IgD-negative memory B cell (primary cell): ENCODE data around the gene PLEKHA6. TPM values are rescaled to one million over a fixed set of nuclear protein-coding genes. Genes with fewer than 3 reads are reported as not detected.

Experiments
- H3K27ac Mint-ChIP-seq, 3 donors: one replicate each; pipeline ENCODE4 v1.8.0; 2020 to 2022; ENCODE audit warnings: mild to moderate bottlenecking in 3 of 3, mixed read lengths in 3 of 3, moderate library complexity in 1 of 3
- H3K27me3 Mint-ChIP-seq: one replicate; pipeline ENCODE4 v1.8.0; 2021; ENCODE audit warnings: mixed read lengths
- H3K36me3 Mint-ChIP-seq: one replicate; pipeline ENCODE4 v1.8.0; 2020; ENCODE audit warnings: mild to moderate bottlenecking, mixed read lengths
- H3K4me1 Mint-ChIP-seq, 3 donors: one replicate each; pipeline ENCODE4 v1.8.0; 2020 to 2022; ENCODE audit warnings: mixed read lengths in 3 of 3, mild to moderate bottlenecking in 1 of 3
- H3K4me3 Mint-ChIP-seq, 4 donors: one replicate each; pipeline ENCODE4 v1.8.0; 2020 to 2022; ENCODE audit warnings: mild to moderate bottlenecking in 4 of 4, mixed read lengths in 4 of 4, moderate library complexity in 3 of 4
- H3K9me3 Mint-ChIP-seq, 3 donors: one replicate each; pipeline ENCODE4 v1.8.0; 2020 to 2021; ENCODE audit warnings: mixed read lengths in 3 of 3, mild to moderate bottlenecking in 1 of 3
- polyA plus RNA-seq: library from polyadenylated mRNA; unstranded; fragments of 300-500 nt; fragmentation: Illumina TruSeq; gene quantifications from one replicate; pipeline ENCODE4 v1.2.3, GENCODE V29; 2021

The PLEKHA6 gene
- polyA plus RNA-seq, 1 donor from 2014 or later = 0.11 TPM

DNA sequence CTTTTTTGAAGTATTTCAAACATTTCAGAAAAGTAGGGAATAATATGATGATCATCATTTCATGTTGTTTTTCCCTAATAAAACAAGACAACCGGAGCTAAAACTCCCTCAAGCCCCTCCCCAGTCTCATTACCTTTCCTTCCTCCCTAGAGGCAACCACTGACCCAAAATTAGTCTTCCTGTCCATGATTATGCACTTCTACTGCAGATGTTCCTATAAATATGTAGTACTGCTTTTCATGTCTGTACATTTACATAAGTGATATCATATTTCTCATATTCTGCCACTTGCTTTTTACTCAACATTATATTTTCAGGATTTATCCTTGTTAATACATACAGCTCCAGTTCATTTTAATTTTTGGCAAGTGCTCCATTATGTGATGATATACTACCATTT, 87.2 kb downstream of the PLEKHA6 start:
- Mint-ChIP-seq H3K4me3 (no peak overlapping the region), H3K27me3 (peaks cover 14% of the 10 kb centered on the region), H3K27ac (no peak overlapping the region), H3K36me3 (peaks cover 7% of the 10 kb centered on the region), H3K4me1 (peaks cover 0 to 2% (median 0%) of the 10 kb centered on the region in 3 donors), H3K9me3 (no peaks in the 10 kb centered on the region)

DNA sequence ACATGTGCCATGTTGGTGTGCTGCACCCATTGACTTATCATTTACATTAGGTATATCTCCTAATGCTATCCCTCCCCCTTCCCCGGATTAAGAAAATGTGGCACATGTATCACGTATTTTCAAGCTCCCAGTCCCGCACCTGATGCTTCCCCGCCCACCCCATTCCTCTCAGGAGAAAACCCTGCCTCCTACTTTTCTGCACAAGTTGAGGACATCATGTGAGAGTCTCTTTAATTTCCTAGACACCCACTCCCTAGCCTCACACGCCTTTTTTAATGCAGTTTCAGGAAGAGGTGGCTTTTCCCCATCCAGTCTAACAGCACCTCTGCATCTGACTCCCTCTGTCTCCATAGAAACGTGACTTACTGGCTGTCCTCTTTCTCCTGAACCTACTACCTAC, 87.8 kb downstream of the PLEKHA6 start:
- no peaks in the 10 kb centered on the region for H3K9me3 Mint-ChIP-seq
- no peak overlapping the region for H3K27ac Mint-ChIP-seq
- no peak overlapping the region for H3K4me3 Mint-ChIP-seq
- peaks cover 7% of the 10 kb centered on the region for H3K36me3 Mint-ChIP-seq
- H3K4me1 Mint-ChIP-seq = peaks cover 0 to 2% (median 0%) of the 10 kb centered on the region in 3 donors
- peaks cover 14% of the 10 kb centered on the region for H3K27me3 Mint-ChIP-seq

DNA sequence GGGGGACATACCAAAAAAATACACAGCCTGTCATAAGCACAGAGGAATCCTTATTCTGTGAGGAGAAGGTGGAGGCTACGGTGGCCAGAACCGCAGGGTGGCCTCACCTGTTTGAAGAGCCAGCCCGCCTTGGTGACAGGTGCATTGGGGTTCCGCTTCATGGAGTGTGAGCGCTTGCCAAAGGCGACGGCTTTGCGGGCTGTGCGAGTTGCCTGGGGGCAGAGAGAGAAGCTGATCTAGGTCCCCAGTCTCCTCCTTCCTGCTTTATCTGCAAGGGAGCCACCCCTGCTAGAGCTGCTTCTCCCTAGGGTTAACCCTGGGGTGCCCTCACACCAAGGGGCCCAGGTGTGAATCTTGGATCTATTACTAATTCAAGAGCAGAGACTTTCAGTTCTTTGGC, 91.6 kb downstream of the PLEKHA6 start:
- Mint-ChIP-seq H3K4me3 (no peak overlapping the region), H3K27me3 (peaks cover 7% of the 10 kb centered on the region), H3K36me3 (peaks cover 7% of the 10 kb centered on the region), H3K27ac (no peak overlapping the region), H3K4me1 (no peaks in the 10 kb centered on the region), H3K9me3 (no peaks in the 10 kb centered on the region)

DNA sequence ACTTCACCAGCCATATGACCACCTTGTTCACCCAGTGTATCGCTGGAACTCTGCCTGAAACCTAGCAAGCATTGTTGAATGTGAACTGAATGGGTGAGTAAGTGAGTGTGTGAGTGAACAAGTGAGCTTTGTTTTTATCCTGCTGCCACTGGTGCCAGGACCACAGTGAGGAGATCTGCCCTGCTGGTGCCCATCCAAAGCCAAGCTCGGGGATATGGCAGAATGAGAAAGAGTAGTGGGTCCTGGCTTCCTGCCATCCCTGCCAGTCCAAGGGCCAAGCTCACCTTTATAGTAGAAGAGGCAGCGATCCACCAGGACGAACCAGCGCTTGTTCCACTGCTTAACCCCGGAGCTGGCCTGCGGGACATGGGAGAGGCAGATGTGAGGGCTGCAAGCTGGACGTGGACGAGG, 92.5 kb downstream of the PLEKHA6 start:
- H3K36me3 Mint-ChIP-seq = peaks cover 7% of the 10 kb centered on the region
- H3K27me3 Mint-ChIP-seq = peaks cover 7% of the 10 kb centered on the region
- H3K9me3 Mint-ChIP-seq = no peaks in the 10 kb centered on the region
- H3K27ac Mint-ChIP-seq = no peak overlapping the region
- no peaks in the 10 kb centered on the region for H3K4me1 Mint-ChIP-seq
- H3K4me3 Mint-ChIP-seq = no peak overlapping the region

DNA sequence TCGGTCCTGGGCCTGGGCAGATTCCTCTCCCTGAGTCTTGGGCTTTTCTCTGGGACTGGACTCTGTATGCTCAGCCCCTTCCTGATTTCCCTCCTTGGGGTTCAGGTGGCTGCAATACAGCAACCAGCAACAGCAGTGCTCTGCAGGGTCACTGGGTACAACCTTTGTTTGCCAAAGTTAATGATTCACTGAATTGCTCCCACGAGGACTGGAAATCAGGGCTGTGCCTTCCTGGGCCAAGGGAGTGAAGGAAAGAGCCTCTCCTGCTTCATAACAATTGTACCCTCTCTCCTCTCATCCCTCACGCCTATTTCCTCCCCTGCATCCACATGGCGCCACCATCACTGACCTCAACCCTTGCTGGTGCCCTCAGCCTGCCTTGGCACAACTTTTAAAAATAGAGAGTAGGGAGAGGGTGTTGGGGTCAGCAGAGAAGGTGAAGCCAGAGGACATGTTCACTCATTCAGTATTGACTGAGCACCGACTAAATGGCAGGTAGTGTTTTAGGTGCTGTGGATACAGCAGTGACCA, 93.2 kb downstream of the PLEKHA6 start:
- H3K9me3 Mint-ChIP-seq = no peaks in the 10 kb centered on the region
- H3K4me3 Mint-ChIP-seq = no peak overlapping the region
- peaks cover 7% of the 10 kb centered on the region for H3K36me3 Mint-ChIP-seq
- peaks cover 7% of the 10 kb centered on the region for H3K27me3 Mint-ChIP-seq
- H3K4me1 Mint-ChIP-seq = no peaks in the 10 kb centered on the region
- no peak overlapping the region for H3K27ac Mint-ChIP-seq

DNA sequence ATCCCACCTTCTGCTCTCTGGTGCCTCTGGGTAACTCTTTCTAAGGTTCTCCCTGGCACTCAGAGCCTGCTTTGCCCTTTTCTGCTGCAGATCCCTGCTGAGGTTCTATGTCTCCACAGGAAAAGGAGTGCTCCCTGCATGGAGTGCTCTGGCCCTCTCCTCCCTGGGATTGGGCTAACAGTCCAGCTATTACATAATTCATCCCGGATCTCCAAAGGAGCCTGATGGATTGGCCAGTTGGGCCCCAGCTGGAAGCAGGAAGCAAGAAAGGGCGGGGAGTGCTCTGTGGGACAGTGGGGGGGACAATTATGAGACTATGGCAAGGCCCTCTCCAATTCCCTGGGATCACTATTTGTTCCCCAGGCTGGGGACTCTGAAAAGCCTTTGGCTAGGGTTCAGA, 94.1 kb downstream of the PLEKHA6 start:
- Mint-ChIP-seq H3K27me3 (peaks cover 7% of the 10 kb centered on the region), H3K9me3 (no peaks in the 10 kb centered on the region), H3K27ac (no peak overlapping the region), H3K4me1 (no peaks in the 10 kb centered on the region), H3K4me3 (no peak overlapping the region), H3K36me3 (peaks cover 7% of the 10 kb centered on the region)

DNA sequence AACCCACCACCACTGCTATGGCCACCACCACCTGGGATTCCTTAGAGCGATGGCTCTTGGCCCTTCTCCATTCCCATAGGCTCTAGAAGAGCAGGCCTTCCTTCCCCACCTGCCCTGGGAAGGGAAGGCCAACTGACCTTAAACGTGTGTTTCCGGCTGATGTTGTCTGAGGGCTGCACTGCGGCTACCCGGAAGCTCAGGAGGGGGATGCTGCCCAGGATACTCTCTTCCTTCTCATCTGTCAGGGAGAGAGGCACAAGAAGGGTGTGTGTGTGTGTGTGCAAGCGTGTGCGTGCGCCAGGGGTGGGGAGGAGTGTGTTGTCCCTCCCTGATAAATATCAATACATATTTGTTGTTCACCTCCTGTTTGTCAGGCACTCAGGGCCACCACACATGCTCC, 94.9 kb downstream of the PLEKHA6 start:
- peaks cover 9% of the 10 kb centered on the region for H3K36me3 Mint-ChIP-seq
- no peaks in the 10 kb centered on the region for H3K9me3 Mint-ChIP-seq
- H3K4me1 Mint-ChIP-seq = no peaks in the 10 kb centered on the region
- H3K4me3 Mint-ChIP-seq = no peak overlapping the region
- no peak overlapping the region for H3K27ac Mint-ChIP-seq
- H3K27me3 Mint-ChIP-seq = peaks cover 7% of the 10 kb centered on the region

DNA sequence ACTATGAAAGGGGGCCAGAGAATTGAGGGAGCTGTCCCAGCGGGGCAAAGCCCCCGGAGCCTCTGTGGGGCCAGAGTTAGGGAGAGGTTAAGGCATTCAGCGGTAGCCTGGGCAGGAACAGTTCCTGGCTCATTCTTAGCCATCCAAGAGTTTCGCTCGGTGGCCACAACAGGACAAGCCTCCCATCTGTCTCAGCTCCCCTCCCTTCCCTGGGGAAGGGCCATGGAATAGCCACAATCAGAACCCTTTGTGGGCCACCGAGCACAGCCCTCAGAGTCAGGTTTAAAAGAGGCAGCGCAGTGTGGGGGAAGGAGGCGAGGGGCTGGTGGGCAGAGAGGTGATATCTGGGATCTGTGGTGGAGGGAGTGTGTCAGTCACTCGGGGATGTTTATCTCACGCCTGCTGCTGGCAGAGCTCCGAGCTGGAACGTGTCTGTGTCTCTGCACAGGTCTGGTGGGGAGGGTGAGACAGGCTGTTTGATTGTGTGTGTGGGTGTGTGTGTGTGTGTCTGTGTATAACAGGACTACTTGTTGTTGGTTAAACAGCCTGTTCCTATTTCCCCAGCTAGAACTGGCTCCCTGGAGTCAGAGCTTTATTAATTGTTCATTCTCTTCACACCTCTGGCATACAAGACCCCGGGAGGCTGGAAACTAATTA, 96.3 kb downstream of the PLEKHA6 start:
- Mint-ChIP-seq H3K27me3 (peaks cover 1% of the 10 kb centered on the region), H3K36me3 (peaks cover 2% of the 10 kb centered on the region), H3K4me3 (no peak overlapping the region), H3K4me1 (no peaks in the 10 kb centered on the region), H3K27ac (no peak overlapping the region), H3K9me3 (no peaks in the 10 kb centered on the region)

DNA sequence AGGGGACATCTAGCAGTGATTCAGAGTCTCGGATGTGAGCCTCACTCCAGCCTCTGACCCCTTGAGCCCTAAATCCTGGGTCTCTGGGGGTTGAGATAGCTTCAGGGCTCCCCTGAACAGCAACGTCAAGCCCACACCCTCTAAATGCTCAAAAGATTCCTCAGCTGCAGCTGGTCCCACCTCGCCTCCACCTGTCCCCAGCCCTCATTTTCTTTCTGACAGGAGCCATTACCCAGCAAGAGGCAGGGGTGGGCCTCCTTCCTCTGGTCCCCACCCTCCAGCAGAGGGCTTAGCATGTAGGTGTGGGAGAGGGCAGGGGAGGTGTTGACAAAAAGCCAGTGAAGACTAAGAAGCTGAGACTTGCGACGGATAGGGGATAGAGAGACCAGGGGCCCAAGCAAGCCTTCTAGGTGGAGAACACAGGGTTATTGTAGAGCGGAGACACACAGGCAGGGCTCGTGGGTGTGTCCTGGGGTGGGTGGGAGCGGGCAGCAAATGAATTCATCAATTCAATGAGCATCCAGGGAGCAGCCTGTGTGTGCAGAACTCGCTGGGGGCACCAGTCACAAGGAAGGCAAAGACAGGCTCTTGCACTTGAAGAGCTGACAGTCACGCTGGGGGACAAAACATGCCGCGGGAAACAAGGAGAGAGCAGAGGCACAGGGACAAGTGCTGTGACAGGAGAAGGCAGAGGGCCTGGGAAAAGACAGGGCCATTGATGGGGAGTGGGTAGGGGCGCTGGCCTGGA, 97.0 kb downstream of the PLEKHA6 start:
- peak overlapping the region in 1 of 4 donors; percentile 5 for H3K4me3 Mint-ChIP-seq
- no peaks in the 10 kb centered on the region for H3K9me3 Mint-ChIP-seq
- no peak overlapping the region for H3K27ac Mint-ChIP-seq
- H3K36me3 Mint-ChIP-seq = peaks cover 2% of the 10 kb centered on the region
- H3K27me3 Mint-ChIP-seq = peaks cover 1% of the 10 kb centered on the region
- H3K4me1 Mint-ChIP-seq = no peaks in the 10 kb centered on the region

DNA sequence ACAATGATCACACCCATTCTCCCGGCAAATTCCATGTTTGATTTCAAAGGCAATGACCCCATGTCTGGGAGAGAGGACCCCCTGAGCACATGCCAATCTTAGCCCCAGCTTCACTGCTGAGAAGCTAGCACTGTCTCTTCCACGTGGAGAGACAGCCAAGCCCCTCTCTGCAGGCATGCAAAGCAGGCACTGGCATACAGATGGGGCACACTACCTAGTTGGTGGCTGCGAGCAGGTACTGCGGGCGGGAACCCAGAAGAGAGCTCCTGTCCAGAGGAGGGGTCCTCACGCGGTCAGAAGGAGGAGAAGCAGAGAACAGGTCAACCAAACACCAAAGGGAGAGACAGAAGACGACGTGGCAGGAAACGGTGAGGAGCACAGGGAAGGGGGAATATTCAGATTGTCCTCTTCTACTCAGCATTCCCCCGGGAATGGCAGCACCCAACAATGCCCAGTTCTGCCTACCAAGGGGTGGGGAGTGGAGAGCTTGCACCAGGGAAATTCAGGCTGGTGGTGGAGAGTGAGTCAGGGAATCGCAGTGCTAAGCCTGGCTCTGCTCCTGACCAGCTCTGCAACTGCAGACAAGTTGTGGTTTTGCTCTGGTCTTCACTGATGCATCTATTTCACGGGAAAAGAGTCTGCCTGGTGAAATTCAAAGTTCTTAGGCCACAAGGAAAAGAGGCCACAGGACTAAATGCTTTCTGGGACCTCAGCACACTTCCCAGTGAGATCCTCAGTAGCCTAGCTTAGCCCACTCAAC, 97.8 kb downstream of the PLEKHA6 start:
- Mint-ChIP-seq H3K36me3 (peaks cover 2% of the 10 kb centered on the region), H3K27me3 (peaks cover 1% of the 10 kb centered on the region), H3K4me1 (no peaks in the 10 kb centered on the region), H3K27ac (no peak overlapping the region), H3K9me3 (no peaks in the 10 kb centered on the region), H3K4me3 (no peak overlapping the region)

DNA sequence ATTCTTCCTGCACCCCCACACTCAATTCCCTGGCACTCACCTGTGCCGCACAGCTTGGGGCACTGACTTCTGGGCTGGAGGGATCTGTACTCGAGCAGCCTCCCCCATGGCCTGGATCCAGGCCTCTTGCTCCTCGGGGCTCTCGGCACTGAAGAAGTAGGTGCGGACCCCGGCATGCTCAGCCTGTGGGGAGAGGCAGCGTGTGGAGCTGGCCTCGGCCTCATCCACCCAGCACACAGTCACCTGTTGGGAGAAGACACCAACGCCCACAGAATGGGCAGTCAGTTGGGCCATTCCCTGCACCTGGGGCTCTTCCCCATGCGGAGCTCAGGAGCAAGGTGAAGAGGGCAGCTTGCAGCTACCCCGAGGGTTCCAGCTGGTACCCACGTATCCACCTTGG, 98.5 kb downstream of the PLEKHA6 start:
- Mint-ChIP-seq H3K4me3 (no peak overlapping the region), H3K27ac (no peak overlapping the region), H3K4me1 (no peaks in the 10 kb centered on the region), H3K36me3 (peaks cover 4% of the 10 kb centered on the region), H3K9me3 (no peaks in the 10 kb centered on the region), H3K27me3 (no peaks in the 10 kb centered on the region)

DNA sequence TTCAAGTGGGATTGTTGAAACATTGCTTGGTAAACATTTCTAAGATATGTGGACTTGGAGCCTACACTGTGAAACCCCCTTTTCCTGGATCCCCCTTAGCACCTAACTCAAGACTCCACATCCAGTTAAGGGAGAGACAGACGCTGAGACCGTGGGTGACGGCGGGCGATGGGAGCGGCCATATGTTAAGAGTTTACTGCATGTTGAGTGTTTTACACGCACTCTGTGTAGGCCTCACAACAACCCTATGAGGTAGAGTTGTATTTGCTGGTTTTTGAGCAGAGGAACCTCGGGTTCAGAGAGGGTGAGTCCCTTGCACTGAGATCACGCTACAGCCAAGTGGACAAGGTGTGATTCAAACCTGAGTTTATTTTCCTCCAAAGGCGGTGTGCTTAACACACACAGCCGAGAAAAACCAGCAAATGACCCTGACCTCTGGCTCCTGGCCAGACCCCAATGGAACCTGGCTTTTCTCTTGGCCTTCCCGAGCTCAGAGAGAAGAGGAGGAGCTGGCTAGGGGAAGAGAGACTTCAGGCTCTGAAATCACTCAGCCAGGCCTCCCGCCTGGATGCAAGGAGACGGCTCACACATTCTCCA, 99.0 kb downstream of the PLEKHA6 start:
- no peaks in the 10 kb centered on the region for H3K4me1 Mint-ChIP-seq
- H3K9me3 Mint-ChIP-seq = no peaks in the 10 kb centered on the region
- H3K27me3 Mint-ChIP-seq = no peaks in the 10 kb centered on the region
- H3K27ac Mint-ChIP-seq = peak overlapping the region in 1 of 3 donors; percentile 5
- H3K4me3 Mint-ChIP-seq = no peak overlapping the region
- H3K36me3 Mint-ChIP-seq = peaks cover 4% of the 10 kb centered on the region

DNA sequence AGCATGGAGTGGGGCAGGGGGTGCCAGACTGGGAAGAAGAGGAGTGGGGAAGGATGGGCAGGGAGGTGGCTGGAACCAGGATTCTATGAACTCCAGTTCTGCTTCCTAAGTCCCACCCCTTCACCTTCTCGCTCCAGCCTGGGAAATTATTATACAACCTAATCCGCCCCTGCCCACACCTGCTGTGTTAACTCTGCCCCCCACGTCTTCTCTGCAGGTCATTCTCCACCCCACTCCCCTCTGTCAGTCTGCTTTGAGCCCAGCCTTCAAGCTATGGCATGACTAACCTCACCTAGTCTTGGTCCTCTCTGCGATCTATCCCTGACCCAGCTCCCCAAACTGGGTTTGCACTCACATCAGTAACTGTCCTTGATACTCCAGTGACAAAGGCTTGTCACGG, 99.9 kb downstream of the PLEKHA6 start:
- Mint-ChIP-seq H3K9me3 (no peaks in the 10 kb centered on the region), H3K36me3 (peaks cover 4% of the 10 kb centered on the region), H3K27ac (no peak overlapping the region), H3K27me3 (no peaks in the 10 kb centered on the region), H3K4me1 (no peaks in the 10 kb centered on the region), H3K4me3 (no peak overlapping the region)

DNA sequence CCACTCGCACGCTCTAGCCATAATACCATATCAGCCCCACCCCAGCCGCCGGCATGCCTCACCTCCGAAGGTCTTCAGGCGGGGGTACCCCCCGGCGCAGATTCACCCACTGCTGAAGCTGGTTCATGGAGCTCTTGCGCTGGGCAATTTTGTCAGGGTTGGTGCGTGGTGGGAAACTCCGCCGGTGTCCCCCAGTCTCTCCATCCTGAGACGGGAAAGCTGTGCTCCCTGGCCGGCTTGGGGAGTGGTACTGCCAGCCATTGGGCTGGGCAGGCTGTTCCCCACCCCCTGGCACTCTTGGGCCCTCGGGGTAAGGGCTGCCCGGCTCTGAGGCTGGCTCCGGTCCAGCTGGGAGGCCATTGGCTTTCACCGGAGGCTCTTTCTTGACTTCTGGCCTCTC, 100.5 kb downstream of the PLEKHA6 start:
- no peak overlapping the region for H3K27ac Mint-ChIP-seq
- no peaks in the 10 kb centered on the region for H3K4me1 Mint-ChIP-seq
- no peaks in the 10 kb centered on the region for H3K9me3 Mint-ChIP-seq
- peaks cover 4% of the 10 kb centered on the region for H3K36me3 Mint-ChIP-seq
- H3K4me3 Mint-ChIP-seq = no peak overlapping the region
- H3K27me3 Mint-ChIP-seq = no peaks in the 10 kb centered on the region
